ENCODE results near the gene GBF1.

GBF1 gene

GRCh38 chr10:102267748-102268147 lies 22.4 kb downstream of the GBF1 start:
- Histone ChIP-seq H3K36me3 (ENCODE audit: insufficient read depth, low read length) (no peaks in the 10 kb centered on the region), H2AFZ (ENCODE audit: low read length, unreplicated experiment) (no peak overlapping the region), H3K4me1 (ENCODE audit: control insufficient read depth, insufficient read depth, low read length, unreplicated experiment) (peaks cover 43% of the 10 kb centered on the region), H3K27ac (ENCODE audit: low read depth, low read length) (peak overlapping the region; percentile 62), H3K27me3 (ENCODE audit: insufficient read depth, low read length) (no peaks in the 10 kb centered on the region), H3K79me2 (ENCODE audit: control insufficient read depth, insufficient read depth, low read length, unreplicated experiment) (peaks cover 71% of the 10 kb centered on the region), H3K4me3 (ENCODE audit: low read depth, low read length) (peak overlapping the region; percentile 32)

GRCh38 chr10:102268375-102268888 lies 23.1 kb downstream of the GBF1 start:
- peaks cover 38% of the 10 kb centered on the region for H3K4me1 ChIP-seq (ENCODE audit: control insufficient read depth, insufficient read depth, low read length, unreplicated experiment)
- H3K79me2 ChIP-seq (ENCODE audit: control insufficient read depth, insufficient read depth, low read length, unreplicated experiment) = peaks cover 71% of the 10 kb centered on the region
- H3K27ac ChIP-seq (ENCODE audit: low read depth, low read length) = peak overlapping the region; percentile 62
- H3K27me3 ChIP-seq (ENCODE audit: insufficient read depth, low read length) = no peaks in the 10 kb centered on the region
- peak overlapping the region; percentile 32 for H3K4me3 ChIP-seq (ENCODE audit: low read depth, low read length)
- H3K36me3 ChIP-seq (ENCODE audit: insufficient read depth, low read length) = no peaks in the 10 kb centered on the region
- H2AFZ ChIP-seq (ENCODE audit: low read length, unreplicated experiment) = no peak overlapping the region

- Histone ChIP-seq H3K36me3 (ENCODE audit: insufficient read depth, low read length) (no peaks in the 10 kb centered on the region), H3K4me3 (ENCODE audit: low read depth, low read length) (no peak overlapping the region), H3K27ac (ENCODE audit: low read depth, low read length) (peak overlapping the region; percentile 62), H3K27me3 (ENCODE audit: insufficient read depth, low read length) (no peaks in the 10 kb centered on the region), H2AFZ (ENCODE audit: low read length, unreplicated experiment) (no peak overlapping the region), H3K4me1 (ENCODE audit: control insufficient read depth, insufficient read depth, low read length, unreplicated experiment) (peaks cover 43% of the 10 kb centered on the region), H3K79me2 (ENCODE audit: control insufficient read depth, insufficient read depth, low read length, unreplicated experiment) (peaks cover 71% of the 10 kb centered on the region)
These were observed 23.7 kb downstream of the GBF1 start for GRCh38 chr10:102269017-102269416.

GRCh38 chr10:102274062-102274461 lies 28.7 kb downstream of the GBF1 start:
- Histone ChIP-seq H3K27ac (ENCODE audit: low read depth, low read length) (no peak overlapping the region), H3K36me3 (ENCODE audit: insufficient read depth, low read length) (no peaks in the 10 kb centered on the region), H3K79me2 (ENCODE audit: control insufficient read depth, insufficient read depth, low read length, unreplicated experiment) (peaks cover 76% of the 10 kb centered on the region), H3K27me3 (ENCODE audit: insufficient read depth, low read length) (no peaks in the 10 kb centered on the region), H3K4me3 (ENCODE audit: low read depth, low read length) (no peak overlapping the region), H3K4me1 (ENCODE audit: control insufficient read depth, insufficient read depth, low read length, unreplicated experiment) (peaks cover 17% of the 10 kb centered on the region), H2AFZ (ENCODE audit: low read length, unreplicated experiment) (no peak overlapping the region)

- Histone ChIP-seq H3K79me2 (ENCODE audit: control insufficient read depth, insufficient read depth, low read length, unreplicated experiment) (peaks cover 82% of the 10 kb centered on the region), H2AFZ (ENCODE audit: low read length, unreplicated experiment) (no peak overlapping the region), H3K36me3 (ENCODE audit: insufficient read depth, low read length) (no peaks in the 10 kb centered on the region)
These were observed 30.0 kb downstream of the GBF1 start for GRCh38 chr10:102275343-102275742.

GRCh38 chr10:102279104-102279503 lies 33.8 kb downstream of the GBF1 start:
- H3K4me3 ChIP-seq (ENCODE audit: low read depth, low read length) = no peak overlapping the region

More at GRCh38 chr10:102275343-102275742, 30.0 kb downstream of the GBF1 start:
- Histone ChIP-seq H3K27me3 (ENCODE audit: insufficient read depth, low read length) (no peaks in the 10 kb centered on the region), H3K27ac (ENCODE audit: low read depth, low read length) (no peak overlapping the region), H3K4me3 (ENCODE audit: low read depth, low read length) (no peak overlapping the region), H3K4me1 (ENCODE audit: control insufficient read depth, insufficient read depth, low read length, unreplicated experiment) (peaks cover 24% of the 10 kb centered on the region)

GRCh38 chr10:102280397-102281101 lies 35.2 kb downstream of the GBF1 start:
- Histone ChIP-seq H3K4me1 (ENCODE audit: control insufficient read depth, insufficient read depth, low read length, unreplicated experiment) (peaks cover 17% of the 10 kb centered on the region), H3K36me3 (ENCODE audit: insufficient read depth, low read length) (no peaks in the 10 kb centered on the region), H2AFZ (ENCODE audit: low read length, unreplicated experiment) (no peak overlapping the region), H3K4me3 (ENCODE audit: low read depth, low read length) (peak overlapping the region; percentile 65), H3K79me2 (ENCODE audit: control insufficient read depth, insufficient read depth, low read length, unreplicated experiment) (peaks cover 79% of the 10 kb centered on the region), H3K27ac (ENCODE audit: low read depth, low read length) (peak overlapping the region; percentile 55), H3K27me3 (ENCODE audit: insufficient read depth, low read length) (no peaks in the 10 kb centered on the region)

More at GRCh38 chr10:102279104-102279503, 33.8 kb downstream of the GBF1 start:
- Histone ChIP-seq H3K36me3 (ENCODE audit: insufficient read depth, low read length) (no peaks in the 10 kb centered on the region), H3K79me2 (ENCODE audit: control insufficient read depth, insufficient read depth, low read length, unreplicated experiment) (peaks cover 78% of the 10 kb centered on the region), H2AFZ (ENCODE audit: low read length, unreplicated experiment) (no peak overlapping the region), H3K4me1 (ENCODE audit: control insufficient read depth, insufficient read depth, low read length, unreplicated experiment) (peaks cover 20% of the 10 kb centered on the region), H3K27ac (ENCODE audit: low read depth, low read length) (no peak overlapping the region), H3K27me3 (ENCODE audit: insufficient read depth, low read length) (no peaks in the 10 kb centered on the region)

- peaks cover 80% of the 10 kb centered on the region for H3K79me2 ChIP-seq (ENCODE audit: control insufficient read depth, insufficient read depth, low read length, unreplicated experiment)
- no peaks in the 10 kb centered on the region for H3K36me3 ChIP-seq (ENCODE audit: insufficient read depth, low read length)
- H3K4me3 ChIP-seq (ENCODE audit: low read depth, low read length) = peak overlapping the region; percentile 65
- H2AFZ ChIP-seq (ENCODE audit: low read length, unreplicated experiment) = no peak overlapping the region
- H3K4me1 ChIP-seq (ENCODE audit: control insufficient read depth, insufficient read depth, low read length, unreplicated experiment) = peaks cover 17% of the 10 kb centered on the region
- no peaks in the 10 kb centered on the region for H3K27me3 ChIP-seq (ENCODE audit: insufficient read depth, low read length)
- peak overlapping the region; percentile 55 for H3K27ac ChIP-seq (ENCODE audit: low read depth, low read length)
These were observed 35.8 kb downstream of the GBF1 start for GRCh38 chr10:102281102-102281487.

- Histone ChIP-seq H3K36me3 (ENCODE audit: insufficient read depth, low read length) (no peaks in the 10 kb centered on the region), H3K27ac (ENCODE audit: low read depth, low read length) (no peak overlapping the region), H3K4me1 (ENCODE audit: control insufficient read depth, insufficient read depth, low read length, unreplicated experiment) (peaks cover 17% of the 10 kb centered on the region), H3K27me3 (ENCODE audit: insufficient read depth, low read length) (no peaks in the 10 kb centered on the region), H3K4me3 (ENCODE audit: low read depth, low read length) (no peak overlapping the region), H2AFZ (ENCODE audit: low read length, unreplicated experiment) (no peak overlapping the region), H3K79me2 (ENCODE audit: control insufficient read depth, insufficient read depth, low read length, unreplicated experiment) (peaks cover 82% of the 10 kb centered on the region)
These were observed 38.2 kb downstream of the GBF1 start for GRCh38 chr10:102283488-102283887.

GRCh38 chr10:102283890-102284289 lies 38.6 kb downstream of the GBF1 start:
- no peak overlapping the region for H3K4me3 ChIP-seq (ENCODE audit: low read depth, low read length)
- H2AFZ ChIP-seq (ENCODE audit: low read length, unreplicated experiment) = no peak overlapping the region
- no peak overlapping the region for H3K27ac ChIP-seq (ENCODE audit: low read depth, low read length)
- H3K27me3 ChIP-seq (ENCODE audit: insufficient read depth, low read length) = no peaks in the 10 kb centered on the region
- no peaks in the 10 kb centered on the region for H3K36me3 ChIP-seq (ENCODE audit: insufficient read depth, low read length)
- H3K4me1 ChIP-seq (ENCODE audit: control insufficient read depth, insufficient read depth, low read length, unreplicated experiment) = peaks cover 17% of the 10 kb centered on the region
- H3K79me2 ChIP-seq (ENCODE audit: control insufficient read depth, insufficient read depth, low read length, unreplicated experiment) = peaks cover 80% of the 10 kb centered on the region

GRCh38 chr10:102284531-102284930 lies 39.2 kb downstream of the GBF1 start:
- Histone ChIP-seq H3K4me3 (ENCODE audit: low read depth, low read length) (no peak overlapping the region), H3K4me1 (ENCODE audit: control insufficient read depth, insufficient read depth, low read length, unreplicated experiment) (peaks cover 13% of the 10 kb centered on the region), H2AFZ (ENCODE audit: low read length, unreplicated experiment) (no peak overlapping the region), H3K79me2 (ENCODE audit: control insufficient read depth, insufficient read depth, low read length, unreplicated experiment) (peaks cover 80% of the 10 kb centered on the region), H3K27me3 (ENCODE audit: insufficient read depth, low read length) (no peaks in the 10 kb centered on the region), H3K36me3 (ENCODE audit: insufficient read depth, low read length) (no peaks in the 10 kb centered on the region), H3K27ac (ENCODE audit: low read depth, low read length) (no peak overlapping the region)
